HTR-8/SVneo (cell line): ENCODE measurements around the gene UNKL.
"Not testable (repeated sequence)": the region's sequence is repeated elsewhere in the genome, so short reads cannot be mapped to it uniquely, and the experiment has no call there.

Source experiments
- DNase-seq: peaks from one replicate; pipeline ENCODE4 v3.0.0; 2011; ENCODE audit warnings: low spot score, mixed read lengths; ENCODE audit not compliant: insufficient read length
- FAIRE-seq: peaks from 2 replicates; lab custom pipeline; 2011; peaks lifted over from hg19 to GRCh38; lab: Jason Lieb, UNC

The UNKL gene

DNA sequence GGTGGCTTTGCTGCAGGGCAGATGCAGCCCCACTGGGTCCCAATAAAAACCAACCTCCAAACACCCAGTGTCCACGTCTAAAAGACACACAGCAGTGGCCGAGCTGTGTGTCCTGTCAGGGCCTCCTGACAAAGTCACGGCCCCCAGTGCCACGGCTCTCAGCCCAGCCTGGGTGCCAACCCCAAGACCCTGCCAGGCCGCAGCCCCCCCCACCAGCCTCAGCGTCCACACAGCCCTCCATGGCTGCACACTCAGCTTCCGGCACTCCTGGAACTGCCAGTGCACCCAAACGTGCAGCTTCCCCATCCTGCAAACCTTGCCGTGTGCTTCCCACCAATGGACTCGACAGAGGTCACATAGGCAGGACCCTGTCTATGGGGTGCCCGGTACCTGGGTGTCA is 33.5 kb upstream of the UNKL start:
- FAIRE-seq (no peak), DNase-seq (no peak)

DNA sequence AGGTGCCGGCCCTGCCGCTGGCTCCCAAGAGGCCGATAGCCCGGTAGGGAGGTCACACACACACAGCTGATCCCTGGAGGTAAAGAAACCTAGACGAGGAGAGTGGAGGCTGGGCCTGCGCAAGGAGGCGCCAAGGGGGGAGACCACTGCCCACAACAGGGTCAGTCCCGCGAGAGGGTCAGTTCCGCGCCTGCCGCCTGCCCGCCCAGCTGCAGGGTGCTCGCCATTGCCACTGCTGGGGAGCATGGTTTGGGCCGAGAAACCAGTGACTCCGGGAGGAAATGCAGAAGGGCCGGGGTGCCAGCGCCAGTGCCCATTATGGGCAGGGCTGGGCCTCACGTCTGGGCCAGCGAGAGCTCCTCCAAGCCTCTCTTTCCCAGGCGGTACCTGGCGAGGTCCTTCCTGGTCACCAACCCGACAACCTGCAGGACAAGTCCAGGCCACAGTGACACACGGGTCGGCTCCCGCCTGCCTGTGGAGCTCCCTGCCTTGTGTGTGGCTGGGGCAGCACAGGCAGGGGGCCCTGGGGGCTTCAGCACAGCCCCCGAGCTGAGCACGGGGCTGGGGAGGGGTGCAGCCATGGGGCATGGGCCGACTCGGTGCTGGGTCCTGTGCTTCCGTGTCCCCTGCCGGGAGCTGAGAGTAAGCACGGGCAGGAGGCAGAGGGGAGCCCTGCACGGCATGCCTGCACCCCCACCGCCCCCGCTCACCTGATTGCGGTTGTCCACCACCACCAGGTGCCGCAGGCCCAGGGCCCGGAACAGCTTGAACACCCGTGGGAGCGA is 32.0 kb upstream of the UNKL start:
- FAIRE-seq (no peak), DNase-seq (no peak)

DNA sequence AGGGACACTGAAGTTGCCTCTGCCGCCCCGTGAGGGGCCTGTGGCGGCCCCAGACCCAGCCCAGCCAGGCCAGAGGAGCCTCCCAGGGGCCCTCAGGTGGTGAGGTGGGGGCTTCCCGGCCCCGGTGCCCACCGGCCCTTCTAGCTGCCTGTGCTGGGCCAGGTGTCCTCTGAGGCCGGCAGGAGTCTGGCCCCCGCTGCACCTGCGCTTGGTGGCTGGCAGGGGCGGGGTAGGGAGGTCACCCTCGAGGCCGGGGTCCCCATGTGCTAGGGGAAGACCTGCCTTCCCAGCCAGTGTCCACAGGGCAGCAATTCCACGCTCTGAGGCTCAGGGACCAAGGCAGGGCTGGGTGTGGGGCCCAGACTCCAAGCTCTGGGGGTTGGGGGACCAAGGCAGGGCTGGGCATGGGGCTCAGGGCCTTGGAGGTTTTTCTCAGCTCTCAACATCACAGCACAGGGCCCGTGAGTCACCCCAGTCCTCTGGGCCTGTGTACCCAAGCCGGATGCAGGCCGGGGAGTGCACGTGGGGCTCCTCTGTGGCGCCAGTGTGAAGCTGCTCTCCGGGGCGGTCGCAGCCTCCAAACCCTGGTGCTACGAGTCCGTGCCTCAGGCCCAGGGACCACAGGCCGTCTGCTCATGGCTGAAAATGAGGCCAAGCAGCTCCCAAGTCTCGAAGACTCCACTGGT is 31.2 kb upstream of the UNKL start:
- no peak for FAIRE-seq
- no peak for DNase-seq

DNA sequence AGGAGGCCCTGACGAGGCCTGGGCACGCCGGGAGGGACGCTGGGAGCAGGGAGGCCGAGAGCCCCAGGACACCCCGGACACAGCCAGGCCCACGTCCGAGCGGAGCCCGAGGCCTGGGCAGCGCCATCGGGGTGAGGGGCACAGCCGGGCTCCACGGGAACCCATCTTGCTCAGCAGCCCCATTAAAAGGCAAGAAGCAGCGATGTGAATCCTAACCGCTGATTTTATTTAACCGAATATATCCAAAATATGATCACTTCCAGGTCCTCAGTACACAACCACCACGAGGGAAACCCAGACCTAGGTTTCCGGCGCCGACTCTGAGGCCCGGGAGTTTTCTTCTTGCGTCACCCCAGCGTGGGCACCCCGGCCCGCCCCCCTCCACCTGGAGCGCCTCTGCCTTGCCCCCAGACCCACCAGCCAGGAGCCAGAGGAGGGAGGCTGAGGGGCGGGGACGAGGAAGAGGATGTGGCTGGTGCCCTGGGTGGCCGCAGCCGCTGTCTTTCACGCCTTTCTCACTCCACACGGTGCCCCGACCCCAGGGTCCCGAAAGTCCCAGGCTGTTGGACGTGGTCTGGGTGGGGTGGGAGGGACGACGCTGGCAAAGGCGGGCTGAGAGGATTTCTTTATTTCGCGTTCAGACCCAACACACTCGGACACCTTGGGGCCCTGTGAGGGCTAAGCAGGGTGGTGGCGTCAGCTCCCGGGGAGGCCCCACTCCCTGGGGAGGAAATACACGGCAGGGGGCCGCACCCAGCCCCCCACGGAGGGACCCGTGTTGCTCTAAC is 30.4 kb upstream of the UNKL start:
- DNase-seq: no peak
- FAIRE-seq: no peak

DNA sequence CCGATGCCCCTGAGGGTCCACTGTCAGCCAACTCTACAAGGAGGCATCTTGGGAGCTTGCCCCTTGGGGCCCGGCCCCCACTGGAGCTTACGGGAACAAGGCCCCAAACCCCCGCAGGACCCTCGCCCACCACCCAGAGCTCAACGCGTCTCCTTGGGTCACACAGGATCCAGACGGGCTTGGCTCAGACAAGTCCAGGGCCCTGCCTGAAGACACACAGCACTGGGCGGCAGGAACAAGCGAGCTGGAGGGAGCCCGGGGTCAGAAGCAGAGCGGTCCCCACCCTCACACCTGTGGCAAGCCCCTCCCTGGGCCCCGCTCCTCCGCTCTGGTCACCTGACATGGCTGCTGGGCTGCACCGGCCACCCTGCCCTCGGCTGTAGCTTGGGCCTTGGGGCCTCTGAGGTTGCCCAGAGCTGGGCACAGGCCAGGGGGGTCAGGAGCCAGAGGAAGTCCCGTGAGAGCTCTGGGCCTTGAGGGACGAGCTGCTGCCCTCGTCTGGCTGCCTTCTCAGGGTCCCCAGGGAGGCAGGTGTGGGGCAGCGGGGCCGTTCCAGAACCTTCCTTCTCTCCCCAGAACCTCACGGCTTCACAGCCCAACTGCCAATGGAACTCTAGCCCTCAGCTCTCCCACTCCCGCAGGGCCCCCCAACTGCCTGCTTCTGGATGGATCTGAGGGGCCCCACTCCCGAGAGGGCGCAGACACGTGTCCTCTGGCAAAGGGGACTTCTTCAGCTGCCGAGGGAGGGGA is 29.7 kb upstream of the UNKL start, which contains the start of gene CCDC154:
TSS of gene CCDC154 (minus strand) at position 577 of the 750 bp plus-strand sequence. CDS start at position 343, 234 bp downstream.
- no peak for FAIRE-seq
- DNase-seq: no peak

DNA sequence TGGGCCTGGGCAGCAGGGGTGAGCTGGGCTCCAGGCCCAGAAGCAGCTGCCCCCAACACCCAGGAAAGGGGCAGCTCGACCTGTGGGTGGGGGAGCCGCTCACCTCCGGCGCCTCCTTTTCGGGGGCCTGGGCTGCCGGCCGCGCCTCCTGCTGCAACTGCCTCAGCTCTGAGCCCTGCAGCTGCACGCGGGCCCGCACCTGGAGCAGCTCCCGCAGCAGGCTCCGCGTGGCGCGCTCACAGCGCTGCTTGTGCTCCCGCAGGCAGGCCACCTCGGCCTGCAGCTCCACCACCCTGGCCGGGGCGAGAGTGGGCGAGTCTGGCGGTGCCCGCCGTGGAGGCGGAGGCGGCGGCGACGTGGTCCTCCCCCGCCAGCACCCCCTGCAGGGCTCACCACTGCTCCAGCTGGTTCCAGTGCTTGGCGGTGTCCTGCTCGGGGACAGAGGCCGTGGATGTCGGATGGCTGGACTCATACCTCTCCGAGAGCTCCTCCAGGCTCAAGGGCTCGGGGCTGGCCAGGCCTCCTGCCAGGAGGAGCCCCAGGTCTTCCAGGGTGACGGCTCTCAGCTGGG is 29.0 kb upstream of the UNKL start:
- no peak for FAIRE-seq
- DNase-seq: no peak

DNA sequence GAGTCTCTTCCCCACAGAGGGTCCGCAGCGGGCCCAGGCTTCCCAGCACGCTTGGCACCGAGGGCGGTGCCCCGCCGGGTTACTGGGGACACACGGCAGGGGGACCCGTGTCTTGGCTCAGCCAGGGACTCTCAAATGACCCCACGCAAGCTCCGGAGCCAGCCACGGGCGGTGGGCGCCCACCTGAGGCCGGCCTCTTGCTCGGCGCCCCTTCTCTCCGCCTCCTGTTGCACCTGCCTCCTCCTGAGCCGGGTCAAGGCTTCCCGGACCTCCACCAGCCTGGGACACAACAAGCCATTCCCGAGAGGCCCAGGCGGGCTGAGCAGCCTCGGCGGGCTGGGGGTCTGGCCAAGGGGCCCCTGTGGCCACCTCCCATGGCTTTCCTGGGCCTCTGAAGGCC is 28.2 kb upstream of the UNKL start:
- no peak for DNase-seq
- FAIRE-seq: no peak

DNA sequence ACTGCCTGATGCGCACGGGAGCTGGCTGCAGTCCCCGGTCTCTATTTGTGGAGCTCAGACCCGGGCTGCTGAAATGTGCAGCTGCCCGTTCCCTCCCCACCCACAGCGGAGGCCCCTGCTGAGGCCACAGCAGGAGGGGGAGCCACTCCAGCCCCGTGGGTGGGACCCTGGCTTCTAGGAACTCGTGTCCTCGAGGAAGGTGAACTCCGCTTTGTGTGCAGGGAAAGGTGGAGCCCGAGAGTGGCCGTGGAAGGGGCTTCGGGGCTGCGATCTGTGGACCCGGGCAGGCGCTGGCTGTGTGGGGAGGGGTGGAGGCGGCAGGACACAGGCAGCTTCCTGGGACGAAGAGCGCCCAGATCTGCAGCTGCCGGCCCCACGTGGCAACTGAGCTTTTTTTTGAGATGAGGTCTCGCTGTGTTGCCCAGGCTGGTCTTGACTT is 26.9 kb upstream of the UNKL start:
- no peak for FAIRE-seq
- DNase-seq: no peak

DNA sequence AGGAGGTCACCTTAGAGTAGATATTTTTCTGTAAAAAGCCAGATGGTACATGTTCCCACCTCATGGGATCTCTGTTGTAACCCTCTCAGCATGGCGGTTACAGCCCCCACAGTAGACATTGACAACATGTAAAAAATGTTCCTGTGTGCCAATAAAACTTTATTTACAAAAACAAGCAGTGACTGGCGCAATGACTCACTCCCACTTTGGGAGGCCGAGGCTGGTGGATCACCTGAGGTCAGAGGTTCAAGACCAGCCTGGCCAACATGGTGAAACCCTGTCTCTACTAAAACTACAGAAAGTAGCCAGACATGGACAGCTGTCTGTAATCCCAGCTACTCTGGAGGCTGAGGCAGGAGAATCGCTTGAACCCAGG is 25.2 kb upstream of the UNKL start:
- DNase-seq, FAIRE-seq: not testable (repeated sequence)

DNA sequence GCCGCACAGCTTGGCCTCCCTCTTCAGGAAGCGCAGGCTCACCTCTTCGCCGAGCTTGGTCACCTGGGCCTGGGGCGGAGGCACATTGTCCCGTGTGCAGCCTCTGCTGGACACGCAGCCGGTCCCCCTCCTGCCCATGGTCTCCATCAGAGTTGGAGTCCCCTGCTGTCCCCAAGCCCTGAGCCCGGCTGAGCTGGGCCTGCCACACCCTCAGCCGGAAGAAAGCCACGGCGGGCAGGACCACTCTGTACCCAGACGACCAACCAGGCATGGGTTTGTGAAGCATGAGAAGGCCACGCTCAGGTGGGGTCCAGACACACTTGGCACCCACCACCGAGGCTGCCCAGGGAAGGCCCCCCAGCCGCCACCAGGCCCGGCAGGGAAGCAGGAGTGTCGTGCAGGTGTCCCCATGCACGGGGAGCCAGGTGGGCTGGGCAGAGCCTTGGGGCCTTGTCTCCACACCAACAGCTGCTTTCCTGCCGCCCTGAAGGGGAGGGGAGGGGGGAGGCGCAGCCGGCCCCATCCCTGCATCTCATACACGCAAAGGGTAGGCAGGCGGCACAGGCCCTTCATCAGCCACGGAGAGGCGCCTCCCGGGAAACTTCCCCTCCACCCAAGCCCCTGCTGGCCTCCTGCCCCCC is 24.7 kb upstream of the UNKL start:
- DNase-seq (no peak), FAIRE-seq (no peak)

DNA sequence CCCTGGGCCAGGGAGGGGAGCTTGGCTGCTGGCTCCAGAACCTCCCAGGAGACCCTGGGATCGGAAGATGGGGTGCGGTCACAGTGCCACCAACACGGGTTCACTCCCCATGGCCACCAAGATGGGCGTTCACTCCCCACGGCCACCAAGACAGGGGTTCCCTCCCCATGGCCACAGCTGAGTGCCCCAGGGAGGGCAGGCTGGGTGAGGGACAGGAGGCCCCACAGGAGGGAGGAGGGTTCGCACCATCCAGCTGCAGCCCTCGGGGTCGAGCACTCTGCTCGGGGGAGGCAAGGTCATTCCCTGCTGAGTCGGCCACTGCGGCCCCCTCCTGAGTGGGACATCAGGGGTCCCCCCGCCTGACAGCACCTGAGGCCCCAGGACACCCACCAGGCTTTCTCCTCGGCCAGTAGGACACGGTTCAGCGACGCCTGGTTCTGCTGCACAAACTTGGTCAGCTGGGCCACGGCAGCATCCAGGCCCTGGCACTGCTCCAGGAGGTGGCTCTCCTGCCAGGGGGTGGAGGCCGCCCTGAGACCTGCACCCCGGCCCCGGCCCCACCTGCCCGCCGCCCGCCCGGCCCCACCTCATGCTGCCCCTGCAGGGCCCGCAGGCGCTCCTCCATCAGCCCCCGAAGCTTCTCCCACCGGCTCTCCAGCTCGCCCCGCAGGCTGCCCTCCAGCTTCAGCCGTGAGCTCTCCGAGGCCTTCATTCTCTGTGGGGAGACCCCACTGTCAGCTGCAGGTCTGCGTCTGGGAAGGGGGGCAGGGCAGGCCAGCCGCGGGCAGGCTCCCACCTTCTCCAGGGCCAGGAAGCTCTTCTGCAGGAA is 23.9 kb upstream of the UNKL start:
- no peak for FAIRE-seq
- no peak for DNase-seq

DNA sequence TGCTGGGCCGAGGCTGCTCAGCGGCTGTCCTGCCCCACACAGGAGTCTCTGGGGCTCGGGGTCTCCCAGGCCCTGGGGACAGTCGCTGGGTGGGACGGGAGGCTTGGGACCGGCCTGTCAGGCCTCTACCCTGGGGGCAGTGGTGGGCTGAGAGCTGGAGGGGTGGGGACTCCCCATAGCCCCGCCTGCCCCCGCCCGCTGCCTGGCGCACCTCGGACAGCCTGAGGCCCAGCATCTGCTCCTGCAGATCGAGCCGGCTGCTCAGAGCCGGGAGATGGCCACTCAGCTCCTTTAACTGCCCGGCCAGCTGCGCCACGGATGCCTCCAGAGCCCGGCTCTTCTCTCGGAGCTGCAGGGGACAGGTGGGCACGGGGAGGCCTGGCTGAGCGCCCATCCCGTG is 23.1 kb upstream of the UNKL start:
- FAIRE-seq: no peak

DNA sequence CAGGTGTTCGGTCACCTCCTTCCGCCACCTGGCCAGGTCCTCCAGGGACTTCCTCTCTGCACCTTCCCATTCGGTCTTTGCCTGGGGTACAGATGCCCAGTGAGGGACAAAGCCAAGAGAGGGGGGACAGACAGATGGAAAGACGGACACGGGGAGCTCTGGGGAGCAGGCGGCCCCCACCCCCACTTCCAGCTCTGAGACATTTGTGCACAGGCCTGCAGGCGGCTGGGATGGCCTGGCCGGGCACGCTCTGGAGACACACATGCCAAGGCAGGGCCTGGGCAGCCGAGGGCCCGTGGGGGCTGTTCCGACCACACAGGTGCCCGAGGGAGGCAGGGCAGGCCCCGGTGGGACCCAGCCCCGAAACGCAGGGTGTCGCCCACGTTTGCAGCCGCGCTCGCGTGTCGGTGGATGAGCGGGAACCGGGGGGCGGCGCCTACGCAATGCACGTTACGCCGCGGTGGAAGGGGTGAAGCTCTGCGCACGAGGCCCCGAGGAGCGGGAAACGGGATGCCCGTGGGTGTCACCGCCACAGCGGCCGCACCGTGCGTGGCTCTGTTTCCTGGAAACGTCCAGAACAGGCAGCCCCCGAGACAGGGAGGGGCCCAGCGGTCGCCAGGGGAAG is 22.3 kb upstream of the UNKL start:
- DNase-seq: no peak
- FAIRE-seq: no peak

More for the DNA sequence above, 23.1 kb upstream of the UNKL start:
- DNase-seq: no peak

DNA sequence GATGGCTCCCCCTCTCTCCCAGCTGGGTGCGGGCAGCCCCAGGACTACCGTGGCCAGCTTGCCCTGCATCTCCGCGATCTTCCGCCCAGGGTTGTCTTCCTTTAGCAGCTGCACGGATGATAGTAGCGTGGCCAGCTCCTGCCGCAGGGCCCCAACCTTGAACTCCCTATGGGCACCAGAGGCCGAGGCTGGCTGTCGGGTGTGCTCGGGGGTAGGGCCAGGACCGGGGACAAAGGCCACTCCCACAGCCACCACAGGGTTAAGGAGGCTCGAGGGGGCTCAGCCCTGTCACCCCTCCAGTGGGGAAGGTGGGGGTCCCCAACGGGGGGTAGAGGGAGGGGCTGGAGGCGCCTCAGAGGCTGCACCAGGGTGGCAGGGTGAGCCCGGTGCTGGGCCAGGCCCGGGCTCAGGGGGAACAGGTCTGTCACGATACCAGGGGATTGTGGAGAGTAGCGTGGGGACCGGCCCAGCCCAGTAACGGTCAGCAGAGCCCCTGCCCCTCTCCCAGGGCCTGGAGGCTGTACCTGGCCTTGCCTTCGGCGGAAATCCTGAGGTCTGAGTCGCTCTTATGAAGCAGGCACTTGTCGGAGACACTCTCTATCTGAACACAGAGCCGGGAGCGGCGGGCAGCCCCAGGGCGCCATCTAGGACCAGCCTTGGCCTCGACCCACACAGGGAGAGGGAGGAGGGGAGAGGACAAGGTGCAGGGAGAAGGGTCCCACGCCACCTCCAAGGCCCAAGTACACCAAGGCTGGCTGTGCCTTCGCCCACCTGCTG is 21.6 kb upstream of the UNKL start:
- no peak for DNase-seq
- no peak for FAIRE-seq

DNA sequence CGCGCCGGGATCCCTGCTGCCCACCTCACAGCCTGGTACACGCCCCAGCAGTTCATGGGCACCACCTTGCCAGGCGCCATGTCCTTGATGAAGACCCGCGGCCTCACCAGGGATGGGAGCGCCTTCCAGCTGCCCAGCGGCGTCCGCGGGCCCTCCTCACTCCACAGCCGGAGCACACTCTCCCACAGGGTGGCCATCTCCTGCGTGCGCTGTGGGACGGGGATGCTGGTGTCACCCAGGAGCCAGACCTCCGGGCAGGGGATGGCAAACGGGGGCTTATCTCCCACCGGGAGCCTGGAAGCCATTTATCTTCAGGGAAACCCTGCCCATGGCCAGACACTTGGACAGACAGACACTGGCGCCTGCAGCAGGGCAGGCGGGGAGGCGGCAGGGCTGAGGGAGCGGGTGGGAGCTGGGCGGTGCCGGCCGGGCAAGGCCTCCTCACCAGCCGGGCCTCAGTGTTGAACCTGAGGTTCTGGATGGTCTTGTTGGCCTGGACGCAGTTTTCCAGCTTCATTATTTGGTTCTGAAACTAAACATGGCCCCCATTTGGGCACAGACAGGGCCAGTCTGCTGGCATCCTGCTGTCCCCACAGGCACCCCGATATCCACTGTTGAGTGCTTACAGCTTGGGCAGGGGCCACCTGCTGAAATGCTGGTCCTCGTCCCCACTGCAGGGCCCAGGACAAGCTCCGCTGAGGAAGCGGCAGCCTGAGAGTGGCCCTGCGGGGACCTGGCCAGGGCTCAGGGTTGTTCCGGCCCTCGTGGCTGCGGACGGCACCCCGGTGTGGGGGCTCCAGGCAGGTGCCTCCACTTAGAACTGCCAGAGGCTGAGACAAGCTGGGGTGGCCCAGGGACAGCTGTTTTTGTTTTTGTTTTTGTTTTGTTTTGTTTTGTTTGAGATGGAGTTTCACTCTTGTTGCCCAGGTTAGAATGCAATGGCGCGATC is 20.4 kb upstream of the UNKL start:
- DNase-seq: no peak
- FAIRE-seq: no peak

DNA sequence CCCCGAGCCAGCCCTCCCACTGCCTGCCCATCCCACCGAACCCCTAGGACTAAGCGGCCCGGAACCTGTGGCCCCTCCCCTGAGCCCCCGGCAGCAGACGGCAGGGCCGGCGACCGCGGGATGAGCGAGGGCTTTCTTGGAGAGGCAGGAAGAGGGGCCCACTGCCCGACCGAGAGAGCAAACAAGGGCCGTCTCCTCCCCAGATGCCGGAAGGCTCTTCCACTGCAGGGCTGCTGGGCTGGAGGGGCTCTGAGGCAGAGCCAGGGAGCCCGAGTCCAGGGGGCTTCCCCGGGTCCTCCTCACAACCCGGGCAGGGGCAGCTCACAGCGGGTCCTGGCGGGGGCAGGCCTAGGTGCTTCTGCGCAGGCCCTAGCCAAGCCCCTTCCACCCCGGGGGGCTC is 19.3 kb upstream of the UNKL start:
- no peak for DNase-seq
- FAIRE-seq: no peak

DNA sequence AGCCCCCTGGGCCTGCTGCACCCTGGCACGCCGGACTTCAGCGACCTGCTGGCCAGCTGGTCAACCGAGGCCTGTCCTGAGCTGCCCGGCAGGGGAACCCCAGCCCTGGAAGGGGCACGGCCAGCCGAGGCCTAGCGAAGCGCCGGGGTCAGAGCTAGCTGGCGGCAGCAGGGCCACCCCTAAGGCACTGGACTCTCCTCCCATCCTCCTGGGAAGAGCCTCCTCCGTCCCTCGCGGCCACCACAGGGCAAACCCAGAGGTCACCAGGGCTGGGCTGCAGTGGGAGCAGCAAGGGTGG is 18.7 kb upstream of the UNKL start:
- DNase-seq (no peak), FAIRE-seq (no peak)
